ENCODE results near the gene IL23R.

GRCh38 chr1:67191668-67192520 is 25.6 kb downstream of the IL23R start:
- TF ChIP-seq CTCF (IDR thresholded peaks at IDR 0.05) (no peak), POLR2AphosphoS5 (IDR thresholded peaks at IDR 0.05) (no peak)
